Heart left ventricle (tissue), 13 donors: ENCODE data around the gene AFAP1.

ENCODE experiments used
- POLR2A ChIP-seq, 2 donors: fragments of 450-650 bp; IDR thresholded peaks; one replicate each; pipeline ENCODE4 v1.6.1; 2017; ENCODE audit warnings: antibody characterized with exemption in 2 of 2, mild to moderate bottlenecking in 2 of 2, moderate library complexity in 2 of 2
- TF ChIP-seq, protein P1 (sequence below), 12 donors: fragments of 200-600 bp; sonication (generic) in 4 of 12; IDR thresholded peaks; one replicate each; pipeline versions ENCODE4 v1.5.0 to v1.8.0; 2018 to 2022; ENCODE audit warnings: antibody characterized with exemption in 12 of 12, mild to moderate bottlenecking in 5 of 12
- donor health status: ischemic (EF 13 %, LVEDD 7.1; RV severe dilation, severe dysfunction).
- donor health status: DM: no; HTN: yes; CAD: no.
- donor health status: DM: no; HTN: no; CAD: no.
- donor health status: ischemic (EF 25% LVEDD 6.9; RV normal size, moderate dysfunction).
- donor health status: ischemic (EF 25% LVEDD 5.7; RV mildly dilated, moderate dysfunction).
- donor health status: ischemic (EF 35%, LVEDD 5.7; RV mildly dilated, moderate dysfunction).
- donor health status: nonischemic (EF 11% LVEDD 7.7; RV severe dilation, severe dysfunction).
- donor health status: DM: yes; HTN: yes; CAD: no.
- donor health status: PGD.
- donor health status: ischemic (EF 29% LVEDD 5.4; RV normal size, mild dysfunction).
- donor health status: nonischemic (EF 23%, LVEDD 6.1; RV moderate dilation, normal function).

DNA sequence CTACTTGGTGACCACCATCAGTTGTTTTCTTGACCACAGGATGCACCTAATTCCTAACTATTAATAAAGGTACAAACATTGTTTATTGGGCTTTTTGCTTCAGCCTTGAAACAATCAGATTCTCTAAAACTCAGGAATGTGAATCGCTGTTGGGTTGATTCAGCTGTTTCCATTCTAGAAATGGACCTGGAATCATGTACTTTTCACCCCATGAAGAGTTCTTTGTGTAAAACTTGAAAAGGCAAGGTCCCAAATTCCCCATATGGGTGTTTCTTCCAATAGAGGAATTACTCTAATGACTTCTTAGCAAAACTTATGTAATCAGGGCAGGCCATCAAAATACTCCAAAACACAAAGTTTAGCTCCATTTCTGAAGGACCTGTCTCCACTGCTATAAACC lies 7.4 kb downstream of the AFAP1 start:
- TF ChIP-seq POLR2A (IDR thresholded peaks at IDR 0.05), result no peak
- TF ChIP-seq, protein P1, sequence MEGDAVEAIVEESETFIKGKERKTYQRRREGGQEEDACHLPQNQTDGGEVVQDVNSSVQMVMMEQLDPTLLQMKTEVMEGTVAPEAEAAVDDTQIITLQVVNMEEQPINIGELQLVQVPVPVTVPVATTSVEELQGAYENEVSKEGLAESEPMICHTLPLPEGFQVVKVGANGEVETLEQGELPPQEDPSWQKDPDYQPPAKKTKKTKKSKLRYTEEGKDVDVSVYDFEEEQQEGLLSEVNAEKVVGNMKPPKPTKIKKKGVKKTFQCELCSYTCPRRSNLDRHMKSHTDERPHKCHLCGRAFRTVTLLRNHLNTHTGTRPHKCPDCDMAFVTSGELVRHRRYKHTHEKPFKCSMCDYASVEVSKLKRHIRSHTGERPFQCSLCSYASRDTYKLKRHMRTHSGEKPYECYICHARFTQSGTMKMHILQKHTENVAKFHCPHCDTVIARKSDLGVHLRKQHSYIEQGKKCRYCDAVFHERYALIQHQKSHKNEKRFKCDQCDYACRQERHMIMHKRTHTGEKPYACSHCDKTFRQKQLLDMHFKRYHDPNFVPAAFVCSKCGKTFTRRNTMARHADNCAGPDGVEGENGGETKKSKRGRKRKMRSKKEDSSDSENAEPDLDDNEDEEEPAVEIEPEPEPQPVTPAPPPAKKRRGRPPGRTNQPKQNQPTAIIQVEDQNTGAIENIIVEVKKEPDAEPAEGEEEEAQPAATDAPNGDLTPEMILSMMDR (IDR thresholded peaks at IDR 0.05), result no peak
